OCI-LY1 (cell line): ENCODE data around the gene ESPN.

Experiments
- EZH2 ChIP-seq: fragments of 200-600 bp; sonication (generic), shearing (Covaris generic); IDR thresholded peaks from 2 replicates; pipeline ENCODE4 v1.8.0; 2017; ENCODE audit warnings: borderline replicate concordance, mixed run types, mild to moderate bottlenecking, antibody characterized with exemption, low read length, moderate library complexity, mixed read lengths
- TF ChIP-seq, protein P1 (sequence below): fragments of 200-600 bp; sonication (generic), shearing (Covaris generic); IDR thresholded peaks from 2 replicates; pipeline ENCODE4 v1.5.1; 2017; ENCODE audit warnings: mild to moderate bottlenecking, antibody characterized with exemption, low read length, moderate library complexity, mixed read lengths

DNA sequence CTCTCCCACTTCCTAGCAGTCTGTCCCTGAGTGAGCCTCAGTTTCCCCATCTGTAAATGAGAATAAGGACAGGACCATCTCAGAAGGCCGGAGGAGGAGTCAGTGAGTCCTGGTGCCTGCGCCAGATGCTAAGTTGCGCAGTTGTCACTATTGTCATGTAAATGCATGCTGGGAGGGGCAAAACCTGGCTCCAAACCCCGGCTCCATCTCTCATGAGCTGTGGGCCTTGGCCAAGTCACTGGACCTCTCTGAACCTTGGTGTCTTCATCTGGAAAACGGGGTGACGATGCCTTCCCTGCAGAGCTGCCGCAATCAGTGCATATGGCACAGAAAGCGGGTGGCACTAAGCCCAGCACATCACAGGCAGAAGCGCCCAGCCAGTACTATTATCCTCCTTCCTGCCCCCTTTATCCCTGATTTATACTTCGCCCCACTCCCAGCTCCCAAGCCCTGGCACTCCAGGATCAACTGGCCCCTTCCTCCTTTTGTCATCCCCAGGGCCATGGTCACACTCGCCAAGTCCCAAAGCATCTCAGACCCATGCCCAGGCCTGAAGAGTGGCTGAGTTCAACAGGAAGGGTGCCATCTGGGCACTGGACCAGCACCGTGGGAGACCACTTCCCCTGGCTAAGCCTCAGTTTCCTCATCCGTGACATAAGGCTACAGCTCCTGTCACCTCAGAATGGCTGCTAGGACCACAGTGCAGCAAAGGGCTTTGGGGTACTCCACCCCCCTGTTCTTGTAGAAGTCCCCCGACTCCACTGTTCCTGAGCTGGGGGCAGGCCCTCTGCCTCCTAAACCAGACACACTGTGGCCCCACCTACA lies 71.2 kb downstream of the ESPN start:
- TF ChIP-seq, protein P1, sequence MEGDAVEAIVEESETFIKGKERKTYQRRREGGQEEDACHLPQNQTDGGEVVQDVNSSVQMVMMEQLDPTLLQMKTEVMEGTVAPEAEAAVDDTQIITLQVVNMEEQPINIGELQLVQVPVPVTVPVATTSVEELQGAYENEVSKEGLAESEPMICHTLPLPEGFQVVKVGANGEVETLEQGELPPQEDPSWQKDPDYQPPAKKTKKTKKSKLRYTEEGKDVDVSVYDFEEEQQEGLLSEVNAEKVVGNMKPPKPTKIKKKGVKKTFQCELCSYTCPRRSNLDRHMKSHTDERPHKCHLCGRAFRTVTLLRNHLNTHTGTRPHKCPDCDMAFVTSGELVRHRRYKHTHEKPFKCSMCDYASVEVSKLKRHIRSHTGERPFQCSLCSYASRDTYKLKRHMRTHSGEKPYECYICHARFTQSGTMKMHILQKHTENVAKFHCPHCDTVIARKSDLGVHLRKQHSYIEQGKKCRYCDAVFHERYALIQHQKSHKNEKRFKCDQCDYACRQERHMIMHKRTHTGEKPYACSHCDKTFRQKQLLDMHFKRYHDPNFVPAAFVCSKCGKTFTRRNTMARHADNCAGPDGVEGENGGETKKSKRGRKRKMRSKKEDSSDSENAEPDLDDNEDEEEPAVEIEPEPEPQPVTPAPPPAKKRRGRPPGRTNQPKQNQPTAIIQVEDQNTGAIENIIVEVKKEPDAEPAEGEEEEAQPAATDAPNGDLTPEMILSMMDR: no peak
- no peak for TF ChIP-seq EZH2
